K562 (cell line): ENCODE data around the gene NPC1L1. TPM values are rescaled to one million over a fixed set of nuclear protein-coding genes. Genes with fewer than 3 reads are reported as not detected.

ENCODE experiments used
- ATAC-seq: fragments of 200-7000 bp; cut with Tn5 transposase; 3 replicates; pipeline ENCODE4 v1.9.1; 2020; ENCODE audit warnings: moderate library complexity
- BruUV-seq: library from RNA; stranded (reverse); fragments of 400-500 nt; replicated peaks from 2 replicates; lab custom pipeline; 2021; lab: Mats Ljungman, UMichigan
- CTCF ChIA-PET: fragments of 300-600 bp; formaldehyde crosslinking; extraction: SDS; loops from one replicate; lab custom pipeline; 2021; ENCODE audit warnings: low intra/inter-chr PET ratio; lab: Yijun Ruan, JAX
- POLR2A ChIA-PET: fragments of 300-600, 350-650 bp; sonication (Branson Sonifier 250); formaldehyde crosslinking; extraction: SDS; loops from one replicate; lab custom pipeline; 2021; ENCODE audit warnings: antibody characterized with exemption, inconsistent platforms; lab: Yijun Ruan, JAX
- DNase-seq, 4 experiments: peaks; one replicate each; pipeline versions ENCODE4 v3.0.0 to v3.0.0-alpha.2; 2011 to 2018; ENCODE audit warnings: low spot score in 3 of 4, mixed read lengths in 3 of 4; ENCODE audit errors: extremely low read depth in 1 of 4
- FAIRE-seq: peaks from 2 replicates; lab custom pipeline; 2011; peaks lifted over from hg19 to GRCh38; lab: Jason Lieb, UNC
- H2AFZ ChIP-seq: 2 replicates; pipeline ENCODE4 v1.6.0; 2011; ENCODE audit warnings: low read depth, low read length, control low read depth, inconsistent platforms
- H3K27ac ChIP-seq: fragments of 200-600 bp; 3 replicates; pipeline ENCODE4 v1.8.0; 2011; ENCODE audit warnings: low read depth, mild to moderate bottlenecking, control low read depth, inconsistent platforms, low read length, moderate library complexity, mixed read lengths; ENCODE audit errors: extremely low read depth
- H3K27me3 ChIP-seq, 2 experiments: fragments of 300-600 bp in 1 of 2; 2 replicates in 1 of 2; 3 replicates in 1 of 2; pipeline versions ENCODE4 v1.6.0 to v1.8.0; 2011; ENCODE audit warnings: inconsistent platforms in 2 of 2, low read length in 2 of 2, mild to moderate bottlenecking in 1 of 2, mixed read lengths in 1 of 2, moderate library complexity in 1 of 2; ENCODE audit not compliant: control insufficient read depth in 2 of 2, insufficient read depth in 2 of 2
- H3K36me3 ChIP-seq: fragments of 300-600 bp; 3 replicates; pipeline ENCODE4 v1.8.0; 2011; ENCODE audit warnings: mild to moderate bottlenecking, low read length, inconsistent platforms; ENCODE audit not compliant: control insufficient read depth, insufficient read depth
- H3K4me1 ChIP-seq, 2 experiments: fragments of 200-600 bp in 1 of 2; replicated peaks in 1 of 2; 2 replicates in 1 of 2; 3 replicates in 1 of 2; pipeline versions ENCODE4 v1.5.1 to v1.8.0; 2011; ENCODE audit warnings: inconsistent platforms in 2 of 2, low read length in 2 of 2, mild to moderate bottlenecking in 1 of 2, mixed read lengths in 1 of 2, moderate library complexity in 1 of 2; ENCODE audit not compliant: control insufficient read depth in 2 of 2, insufficient read depth in 2 of 2
- H3K4me2 ChIP-seq: 2 replicates; pipeline ENCODE4 v1.6.1; 2011; ENCODE audit warnings: low read length, control low read depth, inconsistent platforms, mixed read lengths; ENCODE audit not compliant: insufficient read depth
- H3K4me3 ChIP-seq: fragments of 200-600 bp; sonication (generic), shearing (Covaris generic); 2 replicates; pipeline ENCODE4 v1.5.1; 2016; ENCODE audit warnings: control low read depth, inconsistent platforms
- H3K79me2 ChIP-seq: fragments of 200-600 bp; 3 replicates; pipeline ENCODE4 v1.8.0; 2011; ENCODE audit warnings: low read length, inconsistent platforms; ENCODE audit not compliant: control insufficient read depth, insufficient read depth
- H3K9ac ChIP-seq, 2 experiments: 2 replicates each; pipeline versions ENCODE4 v1.6.0 to v1.6.1; 2011; ENCODE audit warnings: low read depth in 2 of 2, low read length in 2 of 2, control low read depth in 1 of 2, inconsistent platforms in 1 of 2, mild to moderate bottlenecking in 1 of 2, mixed read lengths in 1 of 2; ENCODE audit not compliant: insufficient read depth in 1 of 2
- H3K9me1 ChIP-seq: one replicate; pipeline ENCODE4 v1.6.0; 2011; ENCODE audit warnings: inconsistent platforms, mild to moderate bottlenecking, low read length, moderate library complexity; ENCODE audit not compliant: control insufficient read depth, insufficient read depth
- H3K9me3 ChIP-seq: replicated peaks from 2 replicates; pipeline ENCODE4 v1.5.1; 2011; ENCODE audit warnings: low read depth, low read length, inconsistent platforms; ENCODE audit not compliant: control insufficient read depth, insufficient read depth
- H4K20me1 ChIP-seq: replicated peaks from 2 replicates; pipeline ENCODE4 v1.6.1; 2011; ENCODE audit warnings: low read length, inconsistent platforms, mixed read lengths; ENCODE audit not compliant: control insufficient read depth, insufficient read depth
- ARID3A ChIP-seq: IDR thresholded peaks from 2 replicates; pipeline ENCODE4 v1.6.1; 2012; ENCODE audit warnings: low read depth, low read length, improper control_type of control experiment, borderline replicate concordance
- BRD4 ChIP-seq: fragments of 200-600 bp; sonication (generic); IDR thresholded peaks from 2 replicates; pipeline ENCODE4 v1.6.1; 2017; ENCODE audit warnings: inconsistent platforms
- CTCF ChIP-seq, 3 experiments: IDR thresholded peaks in 2 of 3; conservative IDR thresholded peaks in 1 of 3; 2 replicates each; pipeline ENCODE4 v1.5.1; 2011 to 2012; ENCODE audit warnings: low read length in 3 of 3, mild to moderate bottlenecking in 3 of 3, control low read depth in 2 of 3, improper control_type of control experiment in 1 of 3, inconsistent platforms in 1 of 3, low read depth in 1 of 3, mixed read lengths in 1 of 3, moderate library complexity in 1 of 3; ENCODE audit not compliant: insufficient read depth in 2 of 3
- DEAF1 ChIP-seq: fragments of 450-650 bp; formaldehyde crosslinking; IDR thresholded peaks from 2 replicates; pipeline ENCODE4 v1.4.0; 2020; ENCODE audit warnings: mild to moderate bottlenecking, moderate library complexity
- GABPB2 ChIP-seq: fragments of 250-450 bp; sonication (Bioruptor Pico); conservative IDR thresholded peaks from 2 replicates; pipeline ENCODE4 v1.5.1; 2021; ENCODE audit warnings: mild to moderate bottlenecking
- LARP7 ChIP-seq: fragments of 450-650 bp; IDR thresholded peaks from 2 replicates; pipeline ENCODE4 v1.6.1; 2016
- NFATC3 ChIP-seq: fragments of 450-650 bp; IDR thresholded peaks from 2 replicates; pipeline ENCODE4 v1.6.1; 2017; ENCODE audit warnings: mild to moderate bottlenecking
- RBM17 ChIP-seq: fragments of 200-400 bp; formaldehyde crosslinking; IDR thresholded peaks from 2 replicates; pipeline ENCODE4 v1.6.1; 2017; ENCODE audit warnings: low read depth, mild to moderate bottlenecking, low read length, borderline replicate concordance
- SMAD1 ChIP-seq: fragments of 150-350 bp; IDR thresholded peaks from 2 replicates; pipeline ENCODE4 v1.6.1; 2014; ENCODE audit warnings: low read length, low read depth; ENCODE audit not compliant: partially characterized antibody
- ZC3H8 ChIP-seq: fragments of 450-650 bp; IDR thresholded peaks from 2 replicates; pipeline ENCODE4 v1.6.1; 2017
- ZNF668 ChIP-seq: fragments of 250-450 bp; sonication (Bioruptor Pico); IDR thresholded peaks from 2 replicates; pipeline ENCODE4 v1.8.0; 2022; ENCODE audit warnings: mild to moderate bottlenecking, inconsistent platforms
- WGBS: fragments of 100-300 bp; shearing (Covaris generic); methylation state at CpG from one replicate; pipeline ENCODE4 v1.1.6; 2016; ENCODE audit warnings: low coverage, mixed read lengths; ENCODE audit not compliant: insufficient coverage; ENCODE audit errors: missing lambda C conversion rate; 5-methylcytosine and 5-hydroxymethylcytosine counted together
- in situ Hi-C: fragments of 300-500 bp; cut with MboI; formaldehyde crosslinking; loops from 4 replicates; pipeline ENCODE4 v1.15.0; 2018; ENCODE audit warnings: inconsistent platforms, mixed read lengths
- intact Hi-C: fragments of 100-400 bp; cut with micrococcal nuclease; formaldehyde crosslinking; loops from 2 replicates; pipeline ENCODE4 v1.14.2; 2022
- polyA plus RNA-seq, 8 experiments: library from polyadenylated mRNA; depleted of rRNA in 4 of 8; stranded (reverse) in 5 of 8; unstranded in 3 of 8; fragments of >200 nt; fragmentation: Nextera tagmentation in 2 of 8; fragmentation: Illumina TruSeq in 1 of 8; extraction: Ambion mirVana in 2 of 8; extraction: Trizol in 1 of 8; gene quantifications; 2 replicates each; pipeline versions ENCODE4 v1.2.1 to v1.2.3, GENCODE V29; 2011 to 2014; ENCODE audit warnings: inconsistent platforms in 1 of 8, missing spikeins in 1 of 8
- total RNA-seq, 7 experiments: library from RNA; depleted of rRNA in 6 of 7; stranded (reverse); fragments of >200 nt in 6 of 7; fragmentation: Illumina TruSeq in 2 of 7; extraction: Trizol in 2 of 7; gene quantifications; 2 replicates each; pipeline versions ENCODE4 v1.2.1 to v1.2.3, GENCODE V29; 2011 to 2021; ENCODE audit warnings: low replicate concordance in 1 of 7

The NPC1L1 gene
- total and polyA plus RNA-seq, 9 of the 15 experiments (the other 6 are each of a cell fraction or from before 2014, with no cell fraction given): 0.01 to 0.18 (median 0.07) TPM; not detected in 4

- peaks cover 2% of the 10 kb centered on the region; the same call in 1 of the 2 replicates for H4K20me1 ChIP-seq
- in situ Hi-C loops: no loop called here
- intact Hi-C loops: loop anchor here (10.0 kb wide), 1 partner anchor 62 kb away; no protein-coding TSS in a partner anchor
Measured at GRCh38 chr7:44466300-44467216, 74.6 kb downstream of the NPC1L1 start.

More at GRCh38 chr7:44466300-44467216, 74.6 kb downstream of the NPC1L1 start:
- Histone ChIP-seq H3K4me1 (peaks cover 4 to 10% of the 10 kb centered on the region in 2 experiments; a peak in 4 of 5 replicates), H3K4me2 (no peak overlapping the region), H3K9me3 (no peaks in the 10 kb centered on the region), H3K36me3 (peaks cover 62% of the 10 kb centered on the region), H3K27me3 (no peaks in the 10 kb centered on the region), H3K4me3 (no peak overlapping the region), H3K9me1 (no peaks in the 10 kb centered on the region), H3K79me2 (peaks cover 57% of the 10 kb centered on the region), H3K27ac (no peak overlapping the region), H3K9ac (peak overlapping the region in 1 of 2 experiments; percentile 21; a peak in 1 of 4 replicates), H2AFZ (no peak overlapping the region)
- TF ChIP-seq CTCF (IDR thresholded peaks at IDR 0.05 in 2 of 3, conservative IDR thresholded peaks at IDR 0.05 in 1 of 3; ENCODE audit: insufficient read depth in 2 of 3, low read depth in 1 of 3, low read length in 3 of 3) (no peak), RBM17 (no peak), ZNF668 (CRISPR knock-in tag) (no peak), ARID3A (no peak), NFATC3 (no peak), DEAF1 (no peak), SMAD1 (no peak), LARP7 (no peak), ZC3H8 (no peak), GABPB2 (CRISPR knock-in tag) (no peak), BRD4 (no peak)
- FAIRE-seq: no peak
- CTCF ChIA-PET: no interaction called here
- DNase-seq: no peak
- POLR2A ChIA-PET: interaction anchor here (0.8 to 1.0 kb wide), 3 partner anchors 9 to 25 kb away, joined by 3 to 4 read pairs (median 4); partner anchors contain the start of gene NUDCD3
- WGBS: 85% methylated on average over 4 of the region's 4 CpGs
- no TSS peak for BruUV-seq
- ATAC-seq: no peak
